ENCODE results near the gene GPD1.

The GPD1 gene

DNA sequence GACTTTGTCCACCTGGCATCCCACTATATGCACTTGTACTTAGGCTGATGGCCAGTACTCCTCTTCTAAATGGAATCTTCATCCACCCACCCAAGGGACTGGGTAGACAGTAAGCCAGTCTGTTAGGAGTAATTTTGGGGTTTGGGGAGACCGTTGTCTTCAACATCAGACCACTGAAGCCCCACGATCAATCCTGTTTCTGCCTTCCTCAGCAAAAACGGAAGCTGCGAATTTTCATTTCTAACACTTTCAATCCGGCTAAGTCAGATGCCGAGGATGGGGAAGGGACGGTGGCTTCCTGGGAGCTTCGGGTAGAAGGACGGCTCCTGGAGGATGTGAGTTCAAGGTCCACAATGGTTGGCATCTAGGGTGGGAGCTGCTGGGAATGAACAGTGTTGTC is 16.7 kb upstream of the GPD1 start:
- no peak for DNase-seq (ENCODE audit: extremely low read depth, low read depth)
- TF ChIP-seq CTCF (IDR thresholded peaks at IDR 0.05; ENCODE audit: low read depth, low read length, missing control alignments): no peak
- no peak overlapping the region for H3K4me3 ChIP-seq (replicated peaks; ENCODE audit: low read depth, low read length)

- H3K4me3 ChIP-seq (replicated peaks; ENCODE audit: low read depth, low read length): no peak overlapping the region
- no peak for TF ChIP-seq CTCF (IDR thresholded peaks at IDR 0.05; ENCODE audit: low read depth, low read length, missing control alignments)
- DNase-seq (ENCODE audit: extremely low read depth, low read depth): no peak
These were observed 15.8 kb upstream of the GPD1 start for GRCh38 chr12:50087995-50088394.

GRCh38 chr12:50088577-50089335 is 15.1 kb upstream of the GPD1 start:
- TF ChIP-seq CTCF (IDR thresholded peaks at IDR 0.05; ENCODE audit: low read depth, low read length, missing control alignments): peak; percentile 85
- H3K4me3 ChIP-seq (replicated peaks; ENCODE audit: low read depth, low read length): no peak overlapping the region
- DNase-seq (ENCODE audit: extremely low read depth, low read depth): no peak

GRCh38 chr12:50089730-50090129 is 14.1 kb upstream of the GPD1 start:
- no peak for TF ChIP-seq CTCF (IDR thresholded peaks at IDR 0.05; ENCODE audit: low read depth, low read length, missing control alignments)
- DNase-seq (ENCODE audit: extremely low read depth, low read depth): no peak
- no peak overlapping the region for H3K4me3 ChIP-seq (replicated peaks; ENCODE audit: low read depth, low read length)

DNA sequence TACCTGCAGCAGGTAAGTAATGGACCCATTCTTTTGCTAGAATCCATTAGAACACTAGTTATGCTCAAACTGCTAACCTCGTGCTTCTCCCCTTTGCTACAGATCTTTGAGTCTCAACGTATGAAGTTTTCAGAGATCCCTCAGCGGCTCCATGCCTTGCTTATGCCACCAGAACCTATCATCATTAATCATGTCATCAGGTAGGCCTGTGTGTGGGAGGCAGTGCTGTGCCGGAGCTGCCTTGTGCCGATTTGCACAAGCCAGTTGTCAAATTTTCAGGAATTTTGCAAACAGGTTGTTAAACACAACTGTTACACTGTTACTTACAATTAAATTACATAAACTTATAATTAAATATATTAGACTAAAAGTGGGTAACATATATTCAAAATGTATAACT is 13.4 kb upstream of the GPD1 start:
- DNase-seq (ENCODE audit: extremely low read depth, low read depth): no peak
- no peak for TF ChIP-seq CTCF (IDR thresholded peaks at IDR 0.05; ENCODE audit: low read depth, low read length, missing control alignments)
- no peak overlapping the region for H3K4me3 ChIP-seq (replicated peaks; ENCODE audit: low read depth, low read length)

- TF ChIP-seq CTCF (IDR thresholded peaks at IDR 0.05; ENCODE audit: low read depth, low read length, missing control alignments): no peak
- H3K4me3 ChIP-seq (replicated peaks; ENCODE audit: low read depth, low read length): no peak overlapping the region
- DNase-seq (ENCODE audit: extremely low read depth, low read depth): no peak
These were observed 5.9 kb upstream of the GPD1 start for GRCh38 chr12:50097952-50098351.
